ENCODE results near the gene LHX5. TPM values are rescaled to one million over a fixed set of nuclear protein-coding genes. Genes with fewer than 3 reads are reported as not detected.
A peak's percentile ranks its signal among the peaks of the same experiment; 100 is the strongest.

LHX5 gene
- total RNA-seq, 4 donors from 2014 or later = not detected

DNA sequence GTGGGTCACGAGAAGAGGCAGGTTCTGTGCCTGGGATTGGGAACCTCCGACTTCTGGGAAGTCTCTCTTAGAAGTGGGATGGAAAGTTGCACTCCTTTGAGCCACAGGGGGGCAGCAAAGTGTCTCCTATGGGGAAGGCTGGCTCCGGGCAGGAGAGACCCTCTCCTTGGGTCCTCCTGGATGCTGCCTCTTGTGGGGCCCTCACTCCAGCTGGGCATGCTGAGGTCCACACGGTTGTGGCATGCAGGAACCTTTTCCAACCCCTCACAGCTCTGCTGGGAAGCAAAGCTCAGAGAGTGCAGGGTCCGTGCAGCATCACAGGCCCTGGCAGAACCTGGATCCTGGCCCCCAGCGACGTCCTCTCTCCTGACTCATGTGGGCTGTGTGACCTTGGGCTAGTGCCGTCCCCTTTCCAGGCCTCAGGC, 32.1 kb downstream of the LHX5 start:
- DNase-seq = no peak
- H3K27ac ChIP-seq = no peak overlapping the region
- no peak for TF ChIP-seq POLR2A (IDR thresholded peaks at IDR 0.05)
- TF ChIP-seq, protein P1, sequence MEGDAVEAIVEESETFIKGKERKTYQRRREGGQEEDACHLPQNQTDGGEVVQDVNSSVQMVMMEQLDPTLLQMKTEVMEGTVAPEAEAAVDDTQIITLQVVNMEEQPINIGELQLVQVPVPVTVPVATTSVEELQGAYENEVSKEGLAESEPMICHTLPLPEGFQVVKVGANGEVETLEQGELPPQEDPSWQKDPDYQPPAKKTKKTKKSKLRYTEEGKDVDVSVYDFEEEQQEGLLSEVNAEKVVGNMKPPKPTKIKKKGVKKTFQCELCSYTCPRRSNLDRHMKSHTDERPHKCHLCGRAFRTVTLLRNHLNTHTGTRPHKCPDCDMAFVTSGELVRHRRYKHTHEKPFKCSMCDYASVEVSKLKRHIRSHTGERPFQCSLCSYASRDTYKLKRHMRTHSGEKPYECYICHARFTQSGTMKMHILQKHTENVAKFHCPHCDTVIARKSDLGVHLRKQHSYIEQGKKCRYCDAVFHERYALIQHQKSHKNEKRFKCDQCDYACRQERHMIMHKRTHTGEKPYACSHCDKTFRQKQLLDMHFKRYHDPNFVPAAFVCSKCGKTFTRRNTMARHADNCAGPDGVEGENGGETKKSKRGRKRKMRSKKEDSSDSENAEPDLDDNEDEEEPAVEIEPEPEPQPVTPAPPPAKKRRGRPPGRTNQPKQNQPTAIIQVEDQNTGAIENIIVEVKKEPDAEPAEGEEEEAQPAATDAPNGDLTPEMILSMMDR (IDR thresholded peaks at IDR 0.05) = peak in 5 of 6 experiments; percentile 17 to 45 (median 25)
- no peaks in the 10 kb centered on the region for H3K36me3 ChIP-seq
- H3K4me3 ChIP-seq = no peak overlapping the region
- H3K27me3 ChIP-seq = no peaks in the 10 kb centered on the region
- H3K4me1 ChIP-seq = no peaks in the 10 kb centered on the region
- no peaks in the 10 kb centered on the region for H3K9me3 ChIP-seq

DNA sequence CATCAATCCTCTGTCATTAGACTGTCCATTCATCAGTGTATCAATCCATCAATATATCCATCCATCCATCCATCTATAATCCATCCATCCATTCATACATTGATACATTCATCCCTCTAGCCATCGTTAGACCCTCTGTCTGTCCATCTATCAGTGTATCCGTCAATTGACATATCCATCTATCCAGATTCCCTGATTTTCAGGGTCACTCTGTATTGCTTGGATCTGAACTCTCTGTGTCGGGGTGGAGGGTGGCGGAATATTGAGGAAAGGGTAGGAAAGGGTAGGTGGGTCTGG, 32.4 kb downstream of the LHX5 start:
- Histone ChIP-seq H3K9me3 (no peaks in the 10 kb centered on the region), H3K4me3 (no peak overlapping the region), H3K27me3 (no peaks in the 10 kb centered on the region), H3K4me1 (no peaks in the 10 kb centered on the region), H3K36me3 (no peaks in the 10 kb centered on the region), H3K27ac (no peak overlapping the region)
- TF ChIP-seq POLR2A (IDR thresholded peaks at IDR 0.05) = no peak
- TF ChIP-seq, protein P1 (IDR thresholded peaks at IDR 0.05) = no peak
- no peak for DNase-seq

DNA sequence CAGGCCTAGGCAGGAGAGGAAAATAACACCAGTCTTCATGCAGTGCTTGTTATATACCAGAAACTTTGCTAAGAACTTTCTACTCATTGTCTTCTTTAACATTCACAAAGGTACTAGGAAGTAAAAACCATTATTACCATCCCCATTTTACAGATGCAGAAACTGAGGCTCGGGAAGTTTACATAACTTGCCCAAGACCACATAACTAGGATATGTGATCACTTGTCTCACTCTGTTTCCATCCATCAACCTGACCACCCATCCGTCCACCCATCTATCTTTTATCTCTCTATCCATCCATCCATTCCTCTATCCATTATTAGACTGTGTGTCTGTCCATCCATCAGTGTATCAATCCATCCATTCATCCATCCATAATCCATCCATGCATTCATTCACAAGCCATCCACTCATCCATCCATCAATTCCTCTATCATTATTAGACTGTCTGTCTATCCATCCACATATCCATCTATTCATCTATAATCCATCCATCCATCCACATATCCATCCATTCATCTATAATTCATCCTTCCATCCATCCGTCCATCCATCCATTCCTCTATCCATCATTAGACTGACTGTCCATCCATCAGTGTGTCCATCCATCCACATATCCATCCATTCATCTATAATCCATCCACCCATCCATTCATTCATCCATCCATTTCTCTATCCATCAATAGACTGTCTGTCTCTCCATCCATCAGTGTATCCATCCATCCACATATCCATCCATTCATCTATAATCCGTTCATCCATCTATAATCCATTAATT, 33.0 kb downstream of the LHX5 start:
- Histone ChIP-seq H3K27me3 (no peaks in the 10 kb centered on the region), H3K36me3 (no peaks in the 10 kb centered on the region), H3K27ac (no peak overlapping the region), H3K4me3 (no peak overlapping the region), H3K4me1 (no peaks in the 10 kb centered on the region), H3K9me3 (no peaks in the 10 kb centered on the region)
- no peak for DNase-seq
- TF ChIP-seq, protein P1 (IDR thresholded peaks at IDR 0.05) = no peak
- no peak for TF ChIP-seq POLR2A (IDR thresholded peaks at IDR 0.05)

DNA sequence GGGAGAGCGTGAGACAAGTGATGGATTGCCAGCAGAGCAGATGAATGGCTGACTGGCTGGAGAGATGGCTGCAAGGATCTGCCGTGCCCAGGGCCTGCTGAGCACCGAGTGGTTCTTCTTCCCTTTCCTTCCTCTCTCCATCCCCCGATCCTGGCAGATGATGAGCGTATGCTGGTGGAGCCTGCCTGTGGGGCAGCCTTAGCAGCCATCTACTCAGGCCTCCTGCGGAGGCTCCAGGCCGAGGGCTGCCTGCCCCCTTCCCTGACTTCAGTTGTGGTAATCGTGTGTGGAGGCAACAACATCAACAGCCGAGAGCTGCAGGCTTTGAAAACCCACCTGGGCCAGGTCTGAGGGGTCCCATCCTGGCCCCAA, 34.0 kb downstream of the LHX5 start:
- H3K4me3 ChIP-seq = no peak overlapping the region
- H3K27ac ChIP-seq = no peak overlapping the region
- no peak for TF ChIP-seq POLR2A (IDR thresholded peaks at IDR 0.05)
- TF ChIP-seq, protein P1 (IDR thresholded peaks at IDR 0.05) = no peak
- no peak for DNase-seq
- H3K27me3 ChIP-seq = no peaks in the 10 kb centered on the region
- H3K36me3 ChIP-seq = no peaks in the 10 kb centered on the region
- no peaks in the 10 kb centered on the region for H3K9me3 ChIP-seq
- H3K4me1 ChIP-seq = no peaks in the 10 kb centered on the region

DNA sequence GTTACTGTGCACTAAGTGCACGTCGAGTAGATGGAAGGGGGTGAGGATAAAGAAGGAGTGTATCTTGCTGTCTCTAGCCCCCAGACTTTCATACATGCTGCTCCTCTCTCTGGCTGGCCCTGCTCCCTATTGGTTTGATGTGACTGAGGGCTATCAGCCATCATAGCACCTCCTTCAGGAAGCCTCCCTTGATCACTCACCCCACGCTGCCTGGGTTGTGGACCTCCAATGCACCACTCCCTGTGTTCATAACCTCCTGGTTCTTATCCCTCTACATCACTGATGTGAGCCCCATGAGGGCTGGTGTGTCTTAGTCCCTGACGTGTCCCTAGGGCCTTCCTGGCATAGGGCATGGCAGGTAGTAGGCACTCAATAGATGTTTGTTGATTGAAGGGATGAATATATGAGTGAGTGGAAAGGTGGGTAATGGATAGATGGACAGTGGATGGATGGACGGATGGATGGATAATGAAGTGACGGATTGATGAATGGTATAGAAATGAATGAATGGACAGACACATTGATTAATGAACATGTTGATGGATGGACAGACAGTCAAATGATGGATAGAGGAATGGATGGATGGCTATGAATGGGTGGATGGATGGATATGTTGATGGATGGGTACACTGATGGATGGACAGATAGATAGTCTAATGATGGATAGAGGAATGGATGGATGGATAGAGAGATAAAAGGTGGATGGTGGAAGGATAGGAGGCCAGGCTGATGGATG, 34.5 kb downstream of the LHX5 start:
- Histone ChIP-seq H3K4me1 (no peaks in the 10 kb centered on the region), H3K27ac (no peak overlapping the region), H3K4me3 (no peak overlapping the region), H3K27me3 (no peaks in the 10 kb centered on the region), H3K9me3 (no peaks in the 10 kb centered on the region), H3K36me3 (no peaks in the 10 kb centered on the region)
- DNase-seq = no peak
- TF ChIP-seq, protein P1 (IDR thresholded peaks at IDR 0.05) = no peak
- no peak for TF ChIP-seq POLR2A (IDR thresholded peaks at IDR 0.05)

Measured in Peyer's patch (tissue), 4 donors.